Stimulated activated CD4-positive, alpha-beta T cell treated with anti-CD3 and anti-CD28 coated beads, Interleukin-12 subunit alpha, Interleukin-12 subunit beta, amount 100 ng/mL, for 48 hours (primary cell): Measurements from ENCODE around the gene MYL11.

Experiments
- DNase-seq, 3 donors: peaks; one replicate each; pipeline ENCODE4 v3.0.0-alpha.2; 2020; ENCODE audit warnings: low read depth in 2 of 3, low spot score in 1 of 3

The MYL11 gene

GRCh38 chr16:30416624-30417528 lies 42.3 kb downstream of the MYL11 start:
- no peak for DNase-seq

DNA sequence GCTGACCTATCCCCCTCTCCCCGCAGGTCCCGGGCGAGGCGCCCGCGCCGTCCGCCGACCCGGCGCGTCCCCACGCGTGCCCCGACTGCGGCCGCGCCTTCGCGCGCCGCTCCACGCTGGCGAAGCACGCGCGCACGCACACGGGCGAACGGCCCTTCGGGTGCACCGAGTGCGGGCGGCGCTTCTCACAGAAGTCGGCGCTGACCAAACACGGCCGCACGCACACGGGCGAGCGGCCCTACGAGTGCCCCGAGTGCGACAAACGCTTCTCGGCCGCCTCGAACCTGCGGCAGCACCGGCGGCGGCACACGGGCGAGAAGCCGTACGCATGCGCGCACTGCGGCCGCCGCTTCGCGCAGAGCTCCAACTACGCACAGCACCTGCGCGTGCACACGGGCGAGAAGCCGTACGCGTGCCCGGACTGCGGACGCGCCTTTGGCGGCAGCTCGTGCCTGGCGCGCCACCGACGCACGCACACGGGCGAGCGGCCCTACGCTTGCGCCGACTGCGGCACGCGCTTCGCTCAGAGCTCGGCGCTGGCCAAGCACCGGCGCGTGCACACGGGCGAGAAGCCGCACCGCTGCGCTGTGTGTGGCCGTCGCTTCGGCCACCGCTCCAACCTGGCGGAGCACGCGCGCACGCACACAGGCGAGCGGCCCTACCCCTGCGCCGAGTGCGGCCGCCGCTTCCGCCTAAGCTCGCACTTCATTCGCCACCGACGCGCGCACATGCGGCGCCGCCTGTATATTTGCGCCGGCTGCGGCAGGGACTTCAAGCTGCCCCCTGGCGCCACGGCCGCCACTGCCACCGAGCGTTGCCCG lies 43.1 kb downstream of the MYL11 start:
- peak; percentile 54 to 85 (median 84) for DNase-seq

GRCh38 chr16:30418350-30419181 lies 44.0 kb downstream of the MYL11 start:
- DNase-seq: no peak

- no peak for DNase-seq
Measured at GRCh38 chr16:30421010-30421409, 46.4 kb downstream of the MYL11 start.
